Activated naive CD8-positive, alpha-beta T cell treated with anti-CD3 and anti-CD28 coated beads, Interleukin-2, amount 50 U/mL, for 24 hours (primary cell): Measurements from ENCODE around the gene GOLGA6D.
"Not testable (repeated sequence)": the region's sequence is repeated elsewhere in the genome, so short reads cannot be mapped to it uniquely, and the experiment has no call there.

Source experiments
- ATAC-seq: fragments of 150-1000 bp; cut with Tn5 transposase; one replicate; pipeline ENCODE4 v1.10.0; 2021
- DNase-seq: peaks from one replicate; pipeline ENCODE4 v3.0.0; 2021
- H3K27ac Mint-ChIP-seq: one replicate; pipeline ENCODE4 v1.8.0; 2021; ENCODE audit warnings: mild to moderate bottlenecking, mixed read lengths
- H3K27me3 Mint-ChIP-seq: one replicate; pipeline ENCODE4 v1.8.0; 2021; ENCODE audit warnings: mixed read lengths
- H3K36me3 Mint-ChIP-seq: one replicate; pipeline ENCODE4 v1.8.0; 2021; ENCODE audit warnings: low read depth, mixed read lengths
- H3K4me1 Mint-ChIP-seq: one replicate; pipeline ENCODE4 v1.8.0; 2021; ENCODE audit warnings: mixed read lengths
- H3K4me3 Mint-ChIP-seq: one replicate; pipeline ENCODE4 v1.8.0; 2021; ENCODE audit warnings: mild to moderate bottlenecking, moderate library complexity, mixed read lengths
- H3K9me3 Mint-ChIP-seq: one replicate; pipeline ENCODE4 v1.8.0; 2021; ENCODE audit warnings: mixed read lengths

Gene GOLGA6D, protein sequence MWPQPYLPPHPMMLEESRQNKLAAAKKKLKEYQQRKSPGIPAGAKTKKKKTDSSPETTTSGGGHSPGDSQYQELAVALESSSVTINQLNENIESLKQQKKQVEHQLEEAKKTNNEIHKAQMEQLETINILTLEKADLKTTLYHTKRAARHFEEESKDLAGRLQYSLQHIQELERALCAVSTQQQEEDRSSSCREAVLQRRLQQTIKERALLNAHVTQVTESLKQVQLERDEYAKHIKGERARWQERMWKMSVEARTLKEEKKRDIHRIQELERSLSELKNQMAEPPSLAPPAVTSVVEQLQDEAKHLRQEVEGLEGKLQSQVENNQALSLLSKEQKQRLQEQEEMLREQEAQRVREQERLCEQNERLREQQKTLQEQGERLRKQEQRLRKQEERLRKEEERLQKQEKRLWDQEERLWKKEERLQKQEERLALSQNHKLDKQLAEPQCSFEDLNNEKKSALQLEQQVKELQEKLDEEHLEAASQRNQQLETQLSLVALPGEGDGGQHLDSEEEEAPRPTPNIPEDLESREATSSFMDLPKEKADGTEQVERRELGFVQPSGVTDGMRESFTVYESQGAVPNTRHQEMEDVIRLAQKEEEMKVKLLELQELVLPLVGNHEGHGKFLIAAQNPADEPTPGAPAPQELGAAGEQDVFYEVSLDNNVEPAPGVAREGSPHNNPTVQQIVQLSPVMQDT

DNA sequence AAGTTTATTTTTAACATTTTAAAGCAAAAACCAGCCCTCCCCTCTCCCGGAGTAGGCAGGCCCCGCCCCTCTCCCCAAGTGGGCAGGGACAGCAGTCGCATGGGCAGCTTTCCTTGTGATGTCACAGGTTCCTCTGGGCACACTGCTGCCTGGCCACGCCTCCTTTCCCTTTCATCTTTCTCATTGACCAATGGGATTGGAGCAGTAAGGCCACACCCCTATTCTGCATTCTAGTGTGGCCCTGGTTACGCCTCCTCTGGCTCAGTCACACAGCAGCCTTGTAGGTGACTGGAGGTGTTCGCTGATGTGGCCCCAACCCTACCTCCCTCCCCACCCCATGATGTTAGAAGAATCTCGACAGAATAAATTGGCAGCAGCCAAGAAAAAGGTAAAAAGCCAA lies at the start of gene GOLGA6D:
GOLGA6D (plus strand) TSS at position 264 of the 400 bp plus-strand sequence; CDS start at position 305, 41 bp downstream.
- not testable (repeated sequence) for H3K27ac Mint-ChIP-seq, H3K4me1 Mint-ChIP-seq, H3K36me3 Mint-ChIP-seq, H3K9me3 Mint-ChIP-seq, ATAC-seq, H3K4me3 Mint-ChIP-seq, DNase-seq, H3K27me3 Mint-ChIP-seq

DNA sequence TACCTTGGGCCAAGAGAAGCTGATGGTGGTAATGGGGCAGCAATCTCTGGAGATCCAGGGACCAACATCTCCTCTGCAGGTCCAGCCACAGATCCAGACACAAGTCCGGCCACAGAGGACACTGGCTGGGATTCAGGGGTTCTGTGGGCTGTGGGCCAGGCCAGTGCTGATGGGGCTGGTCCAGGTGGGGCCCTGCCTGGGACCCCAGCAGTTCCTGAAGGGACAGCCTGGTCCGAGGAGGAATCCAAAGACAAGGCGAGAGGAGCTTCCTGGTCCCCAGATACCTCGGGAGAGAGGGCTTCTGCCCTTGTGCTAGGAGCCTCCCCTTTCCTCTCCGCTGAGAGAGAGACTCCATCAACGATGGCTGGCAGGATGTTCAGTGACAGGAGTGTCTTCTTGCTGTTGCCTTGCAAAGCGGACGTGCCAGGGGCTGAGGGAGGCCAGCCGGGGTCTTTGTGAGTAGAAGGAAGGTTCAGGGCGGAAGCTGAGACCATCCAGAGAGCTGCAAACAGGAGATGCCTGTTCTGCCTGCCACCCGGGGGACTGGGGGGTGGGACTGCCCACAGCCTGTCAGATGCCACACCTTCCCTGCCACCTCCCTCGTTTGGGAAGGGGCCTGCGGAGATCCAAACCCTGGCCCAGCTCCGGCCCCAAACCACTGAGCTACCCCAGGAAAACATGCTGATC lies 49.0 kb upstream of the GOLGA6D start:
- ATAC-seq = no peak
- no peaks in the 10 kb centered on the region for H3K36me3 Mint-ChIP-seq
- H3K27ac Mint-ChIP-seq = no peak overlapping the region
- no peaks in the 10 kb centered on the region for H3K9me3 Mint-ChIP-seq
- H3K4me3 Mint-ChIP-seq = no peak overlapping the region
- no peaks in the 10 kb centered on the region for H3K4me1 Mint-ChIP-seq
- DNase-seq = no peak
- H3K27me3 Mint-ChIP-seq = peaks cover 26% of the 10 kb centered on the region

DNA sequence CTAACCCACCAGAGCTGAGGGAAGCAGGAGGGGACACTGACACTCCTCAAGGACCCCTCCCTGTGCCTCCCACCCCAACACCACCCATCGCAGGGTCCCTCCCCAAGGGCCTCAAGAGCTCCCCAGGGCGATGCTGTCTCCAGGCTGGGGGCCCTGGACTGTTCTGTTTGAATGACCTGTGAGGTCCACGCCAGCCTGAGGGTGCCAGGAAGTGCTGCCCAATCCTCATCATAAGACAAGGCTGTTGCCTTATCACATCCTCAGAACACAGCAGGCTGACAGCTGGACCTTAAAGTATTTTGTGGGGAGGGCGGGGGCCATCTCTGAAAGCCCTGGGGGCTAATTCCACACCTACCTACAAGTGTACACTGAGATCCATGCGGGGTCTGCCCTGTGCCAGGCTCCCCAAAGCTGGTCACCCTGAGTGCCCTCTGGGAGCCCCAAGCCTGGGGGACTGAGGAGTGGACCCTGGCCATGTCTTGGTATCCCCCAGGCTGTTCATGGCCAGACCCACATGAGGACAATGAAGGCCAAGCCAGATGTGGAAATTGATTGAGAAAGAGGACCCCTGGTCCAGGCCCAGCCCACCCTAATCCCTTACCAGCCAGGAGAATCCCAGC lies 48.3 kb upstream of the GOLGA6D start:
- Mint-ChIP-seq H3K9me3 (no peaks in the 10 kb centered on the region), H3K27me3 (peaks cover 27% of the 10 kb centered on the region), H3K4me3 (no peak overlapping the region), H3K36me3 (no peaks in the 10 kb centered on the region), H3K4me1 (peaks cover under 1% of the 10 kb centered on the region), H3K27ac (no peak overlapping the region)
- DNase-seq = no peak
- ATAC-seq = no peak

DNA sequence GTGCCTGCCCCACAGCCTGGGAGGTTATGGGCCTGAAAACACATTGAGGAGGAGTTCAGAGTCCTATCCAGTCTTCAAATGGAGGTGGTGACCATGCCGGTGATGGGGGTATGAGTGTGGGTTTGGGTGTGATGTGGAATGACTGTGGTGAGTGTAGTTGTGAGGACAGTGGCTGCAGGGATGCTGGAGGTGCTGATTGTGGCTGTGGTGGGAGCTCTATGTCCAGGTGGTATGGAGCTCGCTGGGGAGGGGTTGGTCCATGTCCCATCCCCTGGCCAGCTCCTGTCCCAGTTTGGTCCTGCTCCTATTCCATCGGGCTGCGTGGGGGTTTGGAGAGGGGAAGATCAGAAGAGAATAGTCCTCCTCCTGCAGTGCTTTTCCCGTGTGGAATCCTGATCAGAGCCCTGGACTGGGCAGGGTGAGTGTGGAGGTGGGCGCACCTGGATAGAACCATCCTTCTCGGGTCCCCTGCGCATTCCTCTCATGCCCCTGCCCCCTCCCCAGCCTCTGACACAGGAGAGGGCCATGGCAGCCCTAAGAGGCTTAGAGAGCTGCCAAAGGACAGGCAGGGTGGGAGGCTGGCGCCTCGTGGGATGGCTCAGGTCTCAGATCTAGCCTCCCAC lies 47.5 kb upstream of the GOLGA6D start:
- Mint-ChIP-seq H3K4me1 (peaks cover 3% of the 10 kb centered on the region), H3K9me3 (no peaks in the 10 kb centered on the region), H3K4me3 (no peak overlapping the region), H3K27me3 (peaks cover 31% of the 10 kb centered on the region), H3K27ac (no peak overlapping the region), H3K36me3 (no peaks in the 10 kb centered on the region)
- DNase-seq (no peak), ATAC-seq (peak; percentile 21)

DNA sequence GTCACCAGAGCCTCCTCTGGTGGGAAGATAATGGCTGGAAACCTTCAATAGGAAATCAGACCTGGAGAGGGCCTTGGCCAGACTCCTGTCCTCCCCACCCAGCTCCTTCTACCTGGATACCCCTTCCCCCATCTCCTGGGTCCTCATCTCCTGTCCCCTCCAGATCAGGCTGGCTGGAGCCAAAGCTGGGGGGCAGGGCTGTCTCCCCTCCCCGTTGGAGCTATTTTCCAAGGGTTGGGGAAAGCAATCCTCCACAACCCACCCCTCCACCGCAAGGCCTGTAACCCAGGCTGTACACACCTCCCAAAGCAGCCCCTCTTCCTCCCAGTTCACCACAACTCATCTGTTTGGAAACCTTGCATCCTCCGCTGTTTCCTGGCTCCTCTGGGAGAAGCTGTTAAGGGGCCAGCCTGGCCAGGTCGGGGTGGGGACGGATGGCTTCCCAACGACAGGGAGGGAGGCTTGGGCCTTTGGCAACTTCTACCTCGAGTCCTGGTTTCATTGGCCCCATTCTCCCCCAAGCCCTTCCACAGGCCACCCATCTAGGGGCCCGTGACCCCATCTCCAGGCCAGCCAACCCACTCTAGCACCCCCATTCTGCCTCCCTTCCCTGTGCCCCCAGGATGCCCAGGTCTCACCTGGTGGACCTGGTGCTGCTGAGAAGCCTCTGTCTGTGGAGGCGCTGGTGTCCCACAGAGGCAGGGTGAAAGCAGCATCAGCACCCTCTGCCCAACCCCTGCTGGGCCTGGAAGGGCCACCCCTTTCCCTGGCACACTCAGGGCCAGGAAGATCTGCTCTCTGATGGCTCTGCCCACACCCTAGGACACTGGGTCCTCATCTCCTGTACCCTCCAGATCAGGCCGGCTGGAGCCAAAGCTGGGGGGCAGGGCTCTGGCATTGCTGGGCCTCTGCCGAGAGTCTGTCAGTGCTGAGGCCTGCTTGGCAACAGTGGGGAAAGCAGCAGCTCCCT lies 46.6 kb upstream of the GOLGA6D start:
- ATAC-seq = no peak
- H3K4me1 Mint-ChIP-seq = peaks cover 3% of the 10 kb centered on the region
- H3K36me3 Mint-ChIP-seq = no peaks in the 10 kb centered on the region
- DNase-seq = no peak
- H3K9me3 Mint-ChIP-seq = no peaks in the 10 kb centered on the region
- no peak overlapping the region for H3K4me3 Mint-ChIP-seq
- H3K27ac Mint-ChIP-seq = no peak overlapping the region
- peaks cover 28% of the 10 kb centered on the region for H3K27me3 Mint-ChIP-seq

DNA sequence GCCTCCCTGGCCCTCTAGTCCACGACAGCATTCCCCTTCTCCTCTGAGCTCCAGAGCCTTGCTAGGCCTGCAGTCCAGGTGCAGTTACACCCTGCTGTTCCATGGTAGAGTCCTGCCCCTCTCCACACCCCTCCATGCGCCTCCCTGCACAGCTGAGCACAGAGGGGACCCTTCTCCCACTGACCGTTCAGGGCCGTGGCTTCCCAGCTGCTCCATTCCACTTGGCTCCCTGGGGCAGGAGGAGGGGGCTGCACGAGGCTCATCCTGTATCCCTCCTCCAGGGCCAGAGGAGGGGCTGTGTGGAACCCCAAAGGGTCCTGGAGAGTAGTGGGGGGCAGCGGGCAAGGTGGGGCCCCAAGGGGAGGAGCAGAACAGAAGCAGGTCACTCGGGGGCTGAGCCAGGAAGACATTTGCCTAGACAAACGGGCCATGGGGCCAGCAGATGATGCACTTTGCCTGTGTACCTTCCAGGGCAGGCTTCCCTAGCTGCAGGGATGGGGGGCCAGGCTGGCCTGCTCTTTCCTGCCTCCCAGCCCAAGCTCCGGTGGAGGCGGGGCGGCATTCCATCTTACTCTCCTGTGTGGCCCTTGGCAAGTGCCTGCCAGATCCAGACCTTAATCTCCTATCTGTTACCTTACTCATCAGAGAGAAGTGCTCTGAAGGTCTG lies 45.2 kb upstream of the GOLGA6D start:
- Mint-ChIP-seq H3K4me3 (no peak overlapping the region), H3K4me1 (peaks cover 3% of the 10 kb centered on the region), H3K36me3 (no peaks in the 10 kb centered on the region), H3K9me3 (no peaks in the 10 kb centered on the region), H3K27ac (no peak overlapping the region), H3K27me3 (peaks cover 23% of the 10 kb centered on the region)
- ATAC-seq (no peak), DNase-seq (no peak)

DNA sequence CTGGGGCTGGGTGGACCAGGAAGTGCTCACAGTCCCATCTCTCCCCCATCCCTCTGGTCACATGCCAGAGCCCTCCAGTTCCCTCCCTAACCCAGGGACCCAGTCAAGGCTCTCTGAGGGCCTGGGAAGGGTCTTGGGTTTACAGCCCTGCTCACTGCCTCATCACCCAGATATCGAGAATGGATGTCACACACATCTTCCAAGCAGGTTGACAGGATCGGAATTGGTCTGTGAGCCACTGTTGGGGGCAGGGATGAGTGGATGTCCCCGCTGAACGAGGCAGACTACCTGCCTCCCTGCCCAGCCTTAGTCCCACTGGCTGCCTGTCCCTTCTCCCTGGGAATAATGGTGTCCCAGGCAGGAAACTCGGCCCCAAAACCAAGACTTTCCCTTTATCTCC lies 44.5 kb upstream of the GOLGA6D start:
- Mint-ChIP-seq H3K9me3 (no peaks in the 10 kb centered on the region), H3K36me3 (no peaks in the 10 kb centered on the region), H3K27ac (no peak overlapping the region), H3K4me1 (peaks cover 3% of the 10 kb centered on the region), H3K4me3 (no peak overlapping the region), H3K27me3 (peaks cover 20% of the 10 kb centered on the region)
- DNase-seq (no peak), ATAC-seq (no peak)

DNA sequence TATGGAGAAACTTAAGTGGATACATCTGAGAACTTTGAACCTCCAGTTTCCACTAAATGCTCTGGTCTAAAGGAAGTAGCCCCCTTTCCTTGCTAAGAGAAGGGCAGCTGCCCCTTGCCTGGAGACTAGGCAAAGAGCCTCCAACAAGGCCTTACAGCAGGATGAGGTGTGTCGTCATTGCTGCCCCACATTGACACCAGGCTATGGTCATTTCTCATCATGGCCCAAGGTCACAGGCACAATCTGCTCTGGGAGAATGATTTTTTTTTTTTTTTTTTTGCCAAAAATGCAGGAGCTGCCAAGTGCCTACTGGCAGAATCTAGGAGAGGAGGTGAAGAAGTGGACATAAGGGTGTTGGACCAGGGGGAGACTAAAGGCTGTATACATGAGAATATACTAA lies 36.9 kb upstream of the GOLGA6D start:
- not testable (repeated sequence) for H3K4me1 Mint-ChIP-seq, H3K36me3 Mint-ChIP-seq, H3K27me3 Mint-ChIP-seq, H3K27ac Mint-ChIP-seq, DNase-seq, H3K9me3 Mint-ChIP-seq, H3K4me3 Mint-ChIP-seq, ATAC-seq

DNA sequence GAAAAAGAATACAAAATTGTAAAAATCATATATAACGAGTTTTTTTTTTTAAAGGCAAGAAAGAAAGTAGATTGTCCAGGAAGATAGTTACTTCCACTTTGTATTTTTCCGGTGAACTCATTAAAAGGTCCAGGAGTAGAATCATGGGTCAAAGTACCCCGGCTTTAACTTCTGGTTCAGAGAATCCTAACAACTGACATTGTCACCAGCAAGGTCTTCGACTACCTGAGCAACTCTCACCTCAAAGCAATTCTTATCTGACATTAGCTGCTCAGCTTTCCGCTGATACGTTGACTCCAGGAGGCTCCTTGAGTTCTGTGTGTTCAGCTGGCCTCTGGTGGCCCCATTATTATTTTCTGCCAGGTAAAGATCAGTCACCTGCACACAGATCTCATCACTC lies 33.6 kb upstream of the GOLGA6D start:
- not testable (repeated sequence) for H3K27ac Mint-ChIP-seq, ATAC-seq, H3K4me3 Mint-ChIP-seq

DNA sequence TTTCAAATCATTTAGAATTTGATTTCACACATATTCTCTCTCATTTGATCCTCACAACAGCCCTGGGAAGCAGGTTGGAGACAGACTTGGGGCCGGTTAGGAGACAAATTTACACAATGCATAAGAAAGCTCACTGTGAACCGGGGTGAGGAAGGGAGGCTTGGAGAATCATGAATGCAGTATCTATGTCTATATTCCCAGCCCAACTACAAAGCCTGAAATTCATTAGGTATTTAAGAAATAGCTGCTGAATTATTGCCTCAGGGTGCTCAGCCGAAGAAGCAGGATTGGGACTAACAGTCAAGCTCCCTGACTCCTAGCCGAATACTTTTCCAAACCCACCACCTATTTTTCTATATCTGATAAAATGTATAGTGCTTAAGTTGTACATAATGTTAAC lies 32.9 kb upstream of the GOLGA6D start:
- Mint-ChIP-seq H3K27me3 (peaks cover 14% of the 10 kb centered on the region), H3K36me3 (no peaks in the 10 kb centered on the region), H3K4me1 (no peaks in the 10 kb centered on the region)

More for the DNA sequence above, 33.6 kb upstream of the GOLGA6D start:
- not testable (repeated sequence) for DNase-seq, H3K36me3 Mint-ChIP-seq, H3K9me3 Mint-ChIP-seq, H3K4me1 Mint-ChIP-seq
- H3K27me3 Mint-ChIP-seq = peaks cover 14% of the 10 kb centered on the region

DNA sequence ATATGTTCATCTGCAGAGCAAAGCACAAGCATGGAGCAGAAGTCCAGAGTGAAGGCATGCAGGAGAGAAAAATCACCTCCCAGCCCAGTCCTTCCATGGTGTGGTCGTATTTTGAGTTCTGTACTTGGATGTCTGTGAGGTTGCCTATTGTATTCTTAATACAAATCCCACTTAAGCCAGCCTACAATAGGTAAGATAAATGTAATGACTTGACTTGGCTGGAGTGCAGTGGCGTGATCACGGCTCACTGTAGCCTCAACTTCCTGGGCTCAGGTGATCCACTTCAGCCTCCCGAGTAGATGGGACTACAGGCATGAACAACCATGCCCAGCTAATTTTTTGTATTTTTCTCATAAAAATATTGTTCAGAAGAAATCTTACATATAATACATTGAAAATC lies 31.3 kb upstream of the GOLGA6D start:
- H3K27me3 Mint-ChIP-seq = peaks cover 12% of the 10 kb centered on the region
- H3K4me3 Mint-ChIP-seq, H3K36me3 Mint-ChIP-seq, H3K9me3 Mint-ChIP-seq, H3K27ac Mint-ChIP-seq, ATAC-seq, H3K4me1 Mint-ChIP-seq, DNase-seq: not testable (repeated sequence)

More for the DNA sequence above, 32.9 kb upstream of the GOLGA6D start:
- ATAC-seq (no peak), DNase-seq (no peak)
- Mint-ChIP-seq H3K9me3 (no peaks in the 10 kb centered on the region), H3K27ac (no peak overlapping the region), H3K4me3 (no peak overlapping the region)

DNA sequence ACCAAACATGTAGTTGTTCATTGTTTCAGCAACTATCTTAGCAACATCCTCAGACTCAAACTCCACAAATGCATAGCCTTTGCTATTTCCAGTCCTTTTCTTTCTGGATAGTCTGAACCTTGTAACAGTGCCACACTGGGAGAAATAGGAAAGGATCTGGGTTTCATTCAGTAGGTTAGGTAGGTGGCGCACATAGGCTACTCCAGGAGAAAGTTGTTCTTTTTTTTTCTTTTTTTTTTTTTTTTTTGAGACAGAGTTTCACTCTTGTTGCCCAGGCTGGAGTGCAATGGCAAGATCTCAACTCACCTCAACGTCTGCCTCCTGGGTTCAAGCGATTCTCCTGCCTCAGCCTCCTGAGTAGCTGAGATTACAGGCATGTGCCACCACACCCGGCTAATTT lies 30.4 kb upstream of the GOLGA6D start:
- not testable (repeated sequence) for DNase-seq, H3K4me1 Mint-ChIP-seq, H3K4me3 Mint-ChIP-seq, H3K27ac Mint-ChIP-seq, H3K9me3 Mint-ChIP-seq, H3K36me3 Mint-ChIP-seq, ATAC-seq
- peaks cover 12% of the 10 kb centered on the region for H3K27me3 Mint-ChIP-seq

DNA sequence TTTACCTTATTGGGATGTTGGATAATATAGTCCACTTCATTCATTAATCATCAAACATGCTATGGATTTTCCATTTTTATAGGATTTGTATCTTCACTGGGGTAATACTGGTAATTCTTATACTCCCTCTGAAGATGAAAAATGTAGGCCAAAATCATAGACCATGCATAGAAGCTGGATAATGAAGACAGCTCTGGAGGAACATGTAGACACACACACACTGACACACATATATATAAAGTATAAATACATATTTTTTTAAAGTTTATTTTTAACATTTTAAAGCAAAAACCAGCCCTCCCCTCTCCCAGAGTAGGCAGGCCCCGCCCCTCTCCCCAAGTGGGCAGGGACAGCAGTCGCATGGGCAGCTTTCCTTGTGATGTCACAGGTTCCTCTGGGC lies 24.6 kb upstream of the GOLGA6D start, which contains the start of gene GOLGA6C:
GOLGA6C (plus strand) TSS at position 301 of the 400 bp plus-strand sequence. CDS start 265 bp downstream, outside the sequence.
- H3K27me3 Mint-ChIP-seq, H3K4me3 Mint-ChIP-seq, H3K9me3 Mint-ChIP-seq, H3K27ac Mint-ChIP-seq, ATAC-seq, DNase-seq, H3K4me1 Mint-ChIP-seq, H3K36me3 Mint-ChIP-seq: not testable (repeated sequence)
